Stimulated activated CD8-positive, alpha-beta memory T cell treated with anti-CD3 and anti-CD28 coated beads, Interleukin-15, amount 100 ng/mL, for 24 hours (primary cell): Measurements from ENCODE around the gene CRYBA2.

Experiments
- DNase-seq: peaks from one replicate; pipeline ENCODE4 v3.0.0-alpha.2; 2020; ENCODE audit warnings: low read depth

The CRYBA2 gene

GRCh38 chr2:218993345-218994315, at the start of gene CRYBA2:
Gene CRYBA2, minus strand, starts transcription at chr2:218993422. Its CDS starts 246 bp downstream, at chr2:218993176.
- no peak for DNase-seq

DNA sequence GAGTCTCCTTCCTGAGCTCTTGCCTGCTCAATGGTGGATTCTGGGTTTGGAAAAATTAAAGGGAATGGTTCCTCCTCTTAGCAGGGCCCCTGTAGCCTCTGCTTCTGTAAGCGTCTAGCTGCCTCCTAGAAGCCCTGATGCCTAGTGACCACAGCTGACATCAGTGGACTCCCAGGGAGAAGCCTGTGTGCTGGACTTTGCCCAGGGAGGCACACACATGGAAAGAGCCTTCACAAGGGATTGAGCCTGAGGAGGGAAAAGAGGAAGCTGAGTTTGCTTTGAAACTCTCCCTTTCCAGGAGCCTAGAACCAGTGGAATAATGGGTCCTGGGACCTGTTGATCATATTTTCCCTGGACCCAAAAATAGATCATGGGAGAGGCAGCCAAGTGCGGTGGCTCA, 49.5 kb upstream of the CRYBA2 start:
- DNase-seq, result no peak

GRCh38 chr2:219042157-219042556, 48.9 kb upstream of the CRYBA2 start:
- no peak for DNase-seq

- DNase-seq, result no peak
Measured at GRCh38 chr2:219041252-219041651, 48.0 kb upstream of the CRYBA2 start, which contains the start of gene CFAP65. Gene CFAP65, minus strand, starts transcription at chr2:219041516. Its CDS starts 2,468 bp downstream, at chr2:219039048.

DNA sequence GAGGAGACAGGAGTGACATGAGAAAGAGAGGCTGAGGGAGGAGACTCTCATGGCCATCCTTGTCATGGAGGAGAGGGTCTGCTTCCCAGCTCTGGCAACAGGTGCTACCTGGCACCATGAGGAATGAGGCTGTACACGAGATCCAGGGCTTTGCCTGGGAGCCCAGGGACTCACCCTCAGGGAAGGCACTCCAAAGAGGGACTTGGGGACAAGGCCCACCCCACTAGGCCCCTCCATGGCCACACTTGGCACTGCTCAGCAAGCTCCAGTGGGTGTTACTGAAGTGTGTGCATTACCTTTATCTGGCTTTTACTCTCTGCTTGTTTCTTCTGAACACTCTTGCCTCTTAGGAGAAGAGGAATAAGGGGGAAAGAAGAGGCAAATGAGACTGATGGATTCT, 45.4 kb upstream of the CRYBA2 start:
- DNase-seq, result no peak

- DNase-seq, result no peak
Measured at GRCh38 chr2:219037783-219038499, 44.7 kb upstream of the CRYBA2 start.

DNA sequence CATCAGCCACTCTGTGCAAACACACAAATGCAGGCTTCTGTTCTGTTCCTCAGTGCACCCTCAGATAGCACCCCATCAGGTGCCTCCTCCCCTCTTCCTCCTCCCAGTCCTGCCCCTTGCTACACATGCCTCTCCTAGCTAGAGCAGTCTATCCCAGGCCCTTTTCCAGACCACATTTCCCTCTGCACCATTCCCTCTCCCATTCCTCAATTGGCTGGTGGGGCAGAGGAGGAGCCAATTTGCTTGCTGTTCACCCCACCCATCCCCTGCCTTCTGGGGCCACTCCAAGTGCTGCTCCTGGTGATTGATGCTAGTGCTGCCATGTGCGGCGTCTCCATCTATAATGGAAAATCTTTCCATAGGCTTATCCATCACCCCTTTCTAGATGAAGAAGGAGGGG, 42.7 kb upstream of the CRYBA2 start:
- DNase-seq, result no peak

- DNase-seq, result no peak
Measured at GRCh38 chr2:219034823-219035222, 41.6 kb upstream of the CRYBA2 start.

GRCh38 chr2:219032051-219032745, 39.0 kb upstream of the CRYBA2 start:
- no peak for DNase-seq

DNA sequence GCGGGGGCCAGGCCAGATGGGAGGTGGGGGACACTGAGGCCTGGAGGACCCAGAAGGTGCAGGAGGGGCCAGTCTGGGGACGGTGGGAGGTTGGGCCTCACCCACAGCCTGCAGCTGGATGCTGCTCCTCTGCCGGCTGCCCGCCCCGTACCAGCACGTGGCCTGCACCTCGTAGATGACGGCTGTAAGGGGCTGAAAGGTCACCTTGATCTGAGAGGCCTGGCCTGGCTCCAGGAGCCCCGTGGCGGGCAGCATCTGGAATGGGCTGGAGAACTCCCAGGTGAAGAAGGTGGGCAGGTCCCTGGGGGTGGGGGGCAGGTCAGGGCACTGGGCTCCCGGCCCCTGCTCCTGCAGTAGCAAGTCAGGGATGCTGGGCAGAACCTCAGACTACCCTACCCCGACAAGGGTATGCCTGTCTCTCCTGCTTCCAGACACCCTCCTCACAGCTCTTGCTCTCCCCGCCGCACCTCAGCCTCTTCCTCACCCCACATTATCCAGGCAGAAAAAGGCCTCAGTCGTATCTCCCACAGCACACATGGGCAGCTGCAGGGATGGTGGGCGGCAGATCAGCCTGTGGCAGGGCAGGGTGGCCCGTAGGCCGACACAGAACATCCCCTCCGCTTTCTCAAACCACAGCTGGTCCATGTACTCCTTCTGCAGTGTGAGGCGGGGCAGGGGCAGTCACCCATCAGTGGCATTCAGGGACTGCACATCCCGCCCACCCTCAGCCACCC, 38.0 kb upstream of the CRYBA2 start:
- no peak for DNase-seq

DNA sequence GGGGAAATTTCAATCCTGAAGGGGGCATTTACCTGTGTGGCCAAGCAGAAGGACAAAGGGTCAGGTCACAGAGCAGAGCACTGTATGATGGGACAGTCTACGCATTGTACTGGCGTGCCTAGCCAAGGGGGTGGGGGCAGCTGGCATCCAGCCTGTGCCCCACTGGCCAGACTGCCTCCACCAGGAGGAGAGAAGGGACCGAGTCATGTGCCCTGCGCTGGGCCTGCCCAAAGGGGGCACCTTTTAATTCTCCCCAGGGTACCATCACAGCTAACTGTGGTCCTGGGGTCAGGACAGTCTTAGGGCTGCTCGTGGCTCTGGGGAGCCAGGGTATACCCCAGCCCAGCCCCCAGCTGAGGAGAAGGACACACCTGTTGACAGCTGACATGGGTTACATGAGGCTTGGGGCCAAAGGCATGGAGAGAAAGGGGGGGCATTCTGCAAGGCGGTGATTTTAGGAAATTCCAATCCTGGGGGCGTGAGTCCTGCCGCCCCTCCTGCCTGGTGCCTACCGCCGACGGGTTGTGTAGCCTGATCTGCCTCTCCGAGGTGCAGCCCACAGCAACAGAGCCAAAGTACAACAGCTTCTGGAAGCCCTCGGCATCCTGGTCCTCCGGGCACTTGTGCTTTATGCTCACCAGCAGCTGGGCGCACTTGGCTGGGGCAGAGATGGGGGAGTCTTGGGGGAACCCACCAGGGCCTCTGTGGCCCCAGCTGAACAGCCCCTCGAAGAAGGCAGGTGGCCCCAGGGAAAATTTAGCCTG, 37.1 kb upstream of the CRYBA2 start:
- no peak for DNase-seq

DNA sequence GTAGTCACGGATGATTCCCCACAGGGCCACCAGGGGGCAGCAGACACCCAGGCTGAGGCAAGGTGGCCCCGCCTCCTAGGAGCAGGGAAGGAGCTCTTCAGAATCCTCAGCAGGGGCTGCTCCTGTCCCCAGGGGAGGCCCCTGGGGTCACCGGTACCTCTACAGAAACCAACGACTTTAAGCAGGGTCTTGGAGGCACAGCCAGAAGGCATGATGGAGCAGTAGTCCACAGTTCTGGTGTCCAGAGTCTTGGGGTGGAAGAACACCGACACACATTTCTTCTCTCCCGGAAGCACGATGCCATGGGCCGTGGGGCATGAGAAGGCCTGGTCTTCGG, 36.6 kb upstream of the CRYBA2 start:
- peak; percentile 45 for DNase-seq

DNA sequence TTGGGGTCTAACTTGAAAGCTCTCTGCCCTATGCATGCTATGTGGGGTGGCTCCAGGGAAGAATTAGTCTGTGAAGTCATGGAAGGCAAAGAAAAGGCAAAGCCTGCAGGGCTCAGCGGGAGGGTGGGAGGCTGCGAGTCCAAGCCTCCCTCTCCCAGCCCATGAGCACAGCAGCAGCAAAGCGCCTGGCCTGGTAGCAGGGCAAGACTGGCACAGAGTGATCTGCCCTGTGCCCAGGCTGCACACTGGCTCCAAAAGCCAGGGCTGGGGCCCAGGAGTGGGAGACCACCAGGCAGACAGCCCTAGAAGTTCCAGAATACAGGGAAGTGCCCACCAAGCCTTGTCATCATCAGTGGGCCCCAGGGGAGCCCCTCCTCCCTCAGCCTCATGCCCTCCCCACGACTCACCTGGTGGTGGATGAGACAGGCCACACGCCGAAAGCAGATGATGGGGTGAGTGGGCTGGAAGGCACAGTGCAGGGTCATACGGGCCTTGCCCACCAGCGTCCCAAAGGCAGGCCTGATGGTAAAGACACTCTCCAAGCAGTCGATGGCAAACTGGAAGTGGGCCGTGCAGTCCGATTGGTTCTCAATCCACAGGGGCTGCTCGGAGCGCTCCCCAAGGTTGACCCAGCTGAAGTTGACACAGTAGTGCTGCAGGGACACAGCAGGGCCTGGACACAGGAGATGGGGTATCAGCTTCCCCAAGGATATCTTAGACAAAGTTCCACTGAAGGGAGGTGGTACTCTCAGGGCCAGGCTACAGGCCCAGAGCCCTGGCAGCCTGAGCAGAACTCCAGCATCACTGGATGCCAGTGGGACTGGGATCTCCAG, 36.0 kb upstream of the CRYBA2 start:
- DNase-seq, result no peak

DNA sequence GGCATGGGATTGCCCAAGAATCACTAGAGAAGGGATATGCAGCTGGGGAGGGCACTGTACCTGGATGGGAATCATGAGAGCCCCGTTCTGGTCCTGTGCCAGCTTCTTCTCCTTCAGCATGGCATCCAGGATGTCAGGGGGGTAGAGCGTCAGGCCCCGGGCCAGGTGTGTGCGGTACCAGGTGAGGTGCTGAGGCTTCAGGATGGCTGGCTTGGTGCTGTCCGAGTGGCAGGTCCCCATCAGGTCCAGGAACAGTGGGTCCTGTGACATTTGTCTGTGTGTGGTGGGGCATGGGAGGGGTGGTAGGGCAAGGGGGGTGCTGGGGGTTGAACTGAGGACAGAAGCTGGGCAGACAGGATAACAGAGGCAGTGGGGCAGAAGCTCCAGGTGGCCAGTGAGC, 34.9 kb upstream of the CRYBA2 start:
- DNase-seq, result no peak

GRCh38 chr2:219027511-219028055, 34.4 kb upstream of the CRYBA2 start:
- no peak for DNase-seq

DNA sequence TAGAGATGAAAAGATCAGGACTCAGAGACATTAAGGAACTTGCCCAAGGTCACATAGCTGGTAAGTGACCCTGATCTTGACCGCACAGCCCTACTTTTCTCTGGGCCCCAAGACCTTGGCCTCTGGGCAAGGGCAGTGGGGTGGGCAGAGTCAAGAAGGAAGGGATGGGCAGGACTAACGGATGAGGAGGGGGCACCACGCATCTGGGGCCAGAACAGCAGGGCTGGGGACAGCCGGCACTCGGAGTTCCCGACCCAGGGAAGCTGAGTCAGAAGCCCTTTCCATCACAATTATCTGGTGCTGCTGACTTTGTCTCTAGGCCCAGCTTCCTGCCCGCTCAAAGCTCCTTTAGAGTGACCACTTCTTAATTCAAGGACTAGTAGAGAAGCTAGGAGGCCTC, 33.7 kb upstream of the CRYBA2 start:
- no peak for DNase-seq

GRCh38 chr2:219025637-219026585, 32.7 kb upstream of the CRYBA2 start:
- DNase-seq, result no peak

DNA sequence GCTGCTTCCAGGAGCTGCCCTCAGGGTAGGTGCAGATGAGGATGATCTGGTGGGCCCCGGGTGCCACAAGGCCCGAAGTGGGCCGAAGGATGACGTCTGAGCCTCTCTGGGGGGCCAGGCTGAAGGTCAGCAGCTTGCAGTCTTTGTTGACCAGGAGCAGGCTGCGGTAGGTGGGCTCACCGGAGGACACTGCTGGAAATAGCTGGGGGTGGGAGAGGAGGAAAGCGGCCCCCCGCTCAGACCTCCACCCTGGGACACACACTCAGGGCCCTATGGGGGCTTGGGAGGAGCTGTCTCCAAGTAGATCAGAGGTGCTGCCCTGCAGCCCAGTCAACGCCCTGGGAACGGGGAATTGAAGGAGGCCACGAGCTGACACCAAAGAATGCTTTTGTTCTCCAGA, 30.8 kb upstream of the CRYBA2 start:
- no peak for DNase-seq
